ENCODE results near the gene CLUH.

Gene CLUH

DNA sequence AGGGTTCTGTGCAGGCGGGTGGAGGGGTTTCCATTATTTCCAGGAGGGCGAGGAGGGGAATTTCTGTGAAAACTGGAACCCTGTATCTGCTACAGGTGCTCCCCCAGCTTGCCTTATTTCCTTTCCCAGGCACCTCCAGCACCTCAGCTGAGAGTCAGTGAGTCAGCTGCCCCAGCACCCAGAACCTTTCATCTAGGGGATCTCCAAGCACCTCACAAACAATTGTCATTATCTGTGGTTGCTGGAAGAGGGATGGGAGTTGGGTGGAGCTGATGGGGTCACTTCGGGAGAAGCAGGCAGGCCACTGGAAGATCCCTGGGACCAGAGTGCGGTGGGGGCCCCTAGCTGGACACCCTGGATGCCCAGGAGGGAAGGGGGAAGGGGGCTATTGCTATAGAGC is 10.0 kb upstream of the CLUH start:
- no peak for DNase-seq (ENCODE audit: low read depth in 2 of 2)

DNA sequence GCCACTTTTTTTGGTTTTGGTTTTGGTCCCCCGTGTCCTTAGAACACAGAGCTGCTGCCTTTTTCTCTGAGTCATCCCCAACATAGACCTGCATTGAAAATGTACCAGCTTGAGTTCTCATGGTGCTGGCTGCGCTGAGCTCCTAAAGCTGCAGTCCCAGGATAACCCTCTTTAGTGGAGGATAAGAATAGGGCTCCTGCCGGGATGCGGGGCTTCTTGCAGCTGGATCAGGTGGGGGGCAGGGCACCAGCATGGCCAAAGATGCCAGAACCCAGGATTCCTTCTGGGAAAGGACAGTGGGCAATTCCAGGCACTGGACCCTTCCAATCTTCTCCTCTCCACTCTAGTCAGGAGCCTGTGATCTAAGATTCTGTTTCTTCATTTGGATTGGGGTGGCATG is 8.3 kb upstream of the CLUH start:
- DNase-seq (ENCODE audit: low read depth in 2 of 2) = no peak

DNA sequence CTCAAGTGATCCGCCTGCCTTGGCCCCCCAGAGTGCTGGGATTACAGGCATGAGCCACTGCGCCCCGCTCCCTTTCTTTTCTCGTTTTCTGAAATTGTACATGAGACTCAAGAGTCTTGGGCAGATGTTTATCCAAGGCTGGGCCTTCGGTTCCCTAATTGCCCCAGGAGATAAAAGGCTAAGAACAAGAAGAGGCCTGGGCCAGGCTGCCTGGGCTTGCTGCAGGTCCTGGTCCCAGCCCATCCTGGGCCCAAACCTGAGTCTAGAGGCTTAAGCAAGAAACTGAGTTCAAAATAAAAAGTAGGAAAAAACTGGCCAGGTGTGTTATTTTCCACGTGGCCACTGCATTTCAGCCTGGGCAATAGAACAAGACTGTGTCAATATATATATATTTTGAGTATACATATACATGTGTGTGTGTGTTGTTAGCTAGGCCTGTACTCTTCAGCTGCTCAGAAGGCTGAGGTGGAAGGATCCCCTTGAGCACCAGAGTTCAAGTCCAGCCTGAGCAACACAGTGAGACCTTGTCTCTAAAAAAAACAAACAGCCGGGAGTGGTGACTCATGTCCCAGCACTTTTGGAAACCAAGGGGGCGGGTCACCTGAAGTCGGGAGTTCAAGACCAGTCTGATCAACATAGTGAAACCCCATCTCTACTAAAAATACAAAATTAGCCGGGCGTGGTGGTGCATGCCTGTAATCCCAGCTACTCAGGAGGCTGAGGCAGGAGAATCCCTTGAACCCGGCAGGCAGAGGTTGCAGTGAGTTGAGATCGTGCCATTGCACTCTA is 6.8 kb upstream of the CLUH start:
- no peak for DNase-seq (ENCODE audit: low read depth in 2 of 2)

DNA sequence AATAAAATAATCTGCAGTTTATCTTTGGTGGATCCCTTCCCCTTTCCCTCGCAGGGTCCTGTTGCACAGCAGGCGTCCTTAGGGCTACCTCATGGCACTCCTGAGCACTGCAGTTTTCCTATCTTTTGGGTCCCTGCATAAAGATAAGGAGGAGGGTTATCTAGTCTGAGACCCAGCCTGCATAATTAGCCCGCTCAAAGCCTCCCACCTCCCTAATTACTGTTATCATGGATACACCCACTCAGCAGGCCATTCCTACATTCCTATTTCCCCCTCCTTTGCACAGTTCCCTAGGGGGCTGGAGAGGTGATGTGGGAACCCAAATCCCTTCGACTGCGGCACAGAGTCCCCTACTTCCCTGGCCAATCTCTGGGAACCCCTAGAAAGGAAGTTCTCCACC is 5.1 kb upstream of the CLUH start:
- no peak for DNase-seq (ENCODE audit: low read depth in 2 of 2)

DNA sequence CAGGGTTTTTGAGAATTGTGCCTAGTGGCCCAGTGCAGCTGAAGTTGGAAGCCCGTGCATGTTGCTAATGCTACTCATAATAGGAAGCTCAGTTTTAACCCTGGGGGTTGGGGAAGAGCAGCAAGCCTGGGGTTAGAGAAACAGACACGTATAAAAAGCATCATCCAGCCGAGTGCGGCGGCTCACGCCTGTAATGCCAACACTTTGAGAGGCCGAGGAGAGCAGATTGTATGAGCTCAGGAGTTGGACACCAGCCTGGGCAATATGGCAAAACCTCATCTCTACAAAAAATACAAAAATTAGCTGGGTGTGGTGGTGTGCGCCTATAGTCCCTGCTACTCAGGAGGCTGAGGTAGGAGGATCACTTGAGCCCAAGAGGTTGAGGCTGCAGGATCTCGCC is 2.3 kb upstream of the CLUH start:
- no peak for DNase-seq (ENCODE audit: low read depth in 2 of 2)

DNA sequence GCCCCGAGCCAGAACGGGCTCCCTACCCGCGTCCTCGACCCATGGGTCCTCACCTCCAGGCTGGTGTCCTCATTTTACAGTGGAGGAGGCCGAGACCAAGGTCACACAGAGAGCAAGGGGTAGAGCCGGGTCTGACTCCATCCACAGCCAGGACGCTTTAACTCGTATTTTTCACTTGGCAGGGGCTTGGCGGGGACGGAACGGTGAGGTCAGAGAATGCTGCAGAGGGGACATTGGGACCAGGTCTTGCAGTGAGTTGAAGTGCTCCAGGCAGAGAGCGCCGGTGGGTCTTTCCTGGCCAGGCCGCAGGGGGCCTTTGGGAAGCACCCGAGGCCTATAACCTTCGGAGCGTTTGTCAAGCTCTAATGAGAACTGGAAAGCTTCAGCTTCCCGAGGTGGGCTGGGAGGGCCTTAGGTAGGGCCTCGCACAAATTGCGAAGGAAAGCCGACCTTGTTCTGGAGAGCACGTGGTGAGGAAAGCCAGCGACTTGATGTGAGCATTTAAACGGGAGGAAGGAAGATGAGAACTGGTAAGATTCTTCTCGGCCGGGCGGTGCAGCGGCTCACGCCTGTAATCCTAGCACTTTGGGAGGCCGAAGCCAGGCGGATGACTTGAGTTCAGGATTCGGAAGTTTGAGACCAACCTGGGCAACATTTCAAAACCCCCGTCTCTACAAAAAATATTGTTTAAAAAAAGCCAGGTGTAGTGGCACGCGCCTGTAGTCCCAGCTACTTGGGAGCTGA is 908 bp upstream of the CLUH start:
- DNase-seq (ENCODE audit: low read depth in 2 of 2) = no peak

DNA sequence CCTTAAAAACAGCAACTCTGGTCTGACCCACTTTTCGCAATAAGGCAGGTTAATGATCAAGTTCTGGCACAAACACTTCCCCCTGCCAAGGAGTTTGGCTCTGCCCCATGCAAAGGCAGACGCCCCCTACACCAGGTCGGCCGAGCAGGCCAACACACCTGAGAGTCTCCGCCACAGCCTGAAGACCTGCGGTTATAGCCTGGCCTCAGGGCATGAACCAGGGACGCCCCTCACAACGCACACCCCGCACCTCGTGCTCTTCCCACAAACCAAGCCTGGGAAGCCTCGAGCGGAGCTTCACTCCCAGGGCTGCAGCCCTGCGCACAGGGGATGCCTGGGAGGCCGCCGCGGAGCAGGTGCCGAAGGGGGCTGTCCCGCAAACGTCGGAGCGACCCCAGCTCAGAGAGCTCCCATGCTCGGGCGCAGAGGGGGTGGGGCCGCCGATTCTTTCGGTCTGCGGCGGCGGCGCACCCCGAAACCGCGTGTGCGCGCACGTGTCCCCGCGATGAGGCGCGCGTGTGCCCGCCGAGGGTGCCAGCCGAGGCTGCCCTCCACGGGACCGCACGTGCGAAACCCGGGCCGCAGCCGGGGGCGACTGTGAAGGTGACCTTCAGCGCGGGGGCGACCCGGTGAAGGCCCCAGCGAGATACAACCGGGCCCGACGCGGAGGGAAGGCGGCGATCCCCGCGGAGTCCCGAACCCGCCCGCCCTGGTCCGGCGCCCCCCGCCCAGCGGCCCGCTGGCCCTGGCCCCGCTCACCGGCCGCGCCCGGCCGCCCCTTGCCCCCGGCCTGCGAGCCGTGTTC is 559 bp downstream of the CLUH start:
- no peak for DNase-seq (ENCODE audit: low read depth in 2 of 2)

DNA sequence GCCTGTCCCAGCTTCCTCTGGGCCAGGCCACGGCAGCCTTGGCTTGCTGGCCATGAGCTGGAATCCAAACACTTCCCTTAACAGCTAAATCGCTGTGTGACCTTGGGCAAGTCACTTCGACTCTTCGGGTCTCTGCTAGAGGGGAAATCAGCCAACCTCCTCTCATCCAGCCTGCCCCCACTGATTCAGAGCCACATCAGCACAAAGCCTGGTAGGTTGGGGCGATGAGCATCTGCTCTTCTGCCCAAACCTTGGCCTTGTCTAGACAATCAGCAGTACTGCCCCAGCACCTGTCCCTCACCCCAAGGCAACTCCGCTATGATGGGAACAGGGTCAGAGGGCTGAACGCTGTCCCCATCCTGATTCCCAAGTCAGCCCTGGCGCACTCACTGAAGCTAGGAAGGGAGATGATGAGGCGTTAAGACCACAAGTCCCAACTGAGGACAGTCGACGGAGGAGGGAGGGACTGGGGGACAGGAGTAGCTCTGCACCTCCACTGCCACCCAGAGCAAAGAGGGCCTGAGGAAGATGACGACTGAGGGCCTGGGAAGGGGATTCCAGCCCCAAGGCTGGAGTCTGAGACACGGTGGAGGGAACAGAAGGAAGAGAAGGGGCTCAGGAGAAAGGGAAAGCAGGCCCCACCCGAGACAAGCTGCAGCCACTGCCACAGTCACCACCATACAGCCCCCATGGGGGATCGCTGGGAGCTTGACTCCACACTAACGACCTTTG is 1.3 kb downstream of the CLUH start:
- no peak for DNase-seq (ENCODE audit: low read depth in 2 of 2)

DNA sequence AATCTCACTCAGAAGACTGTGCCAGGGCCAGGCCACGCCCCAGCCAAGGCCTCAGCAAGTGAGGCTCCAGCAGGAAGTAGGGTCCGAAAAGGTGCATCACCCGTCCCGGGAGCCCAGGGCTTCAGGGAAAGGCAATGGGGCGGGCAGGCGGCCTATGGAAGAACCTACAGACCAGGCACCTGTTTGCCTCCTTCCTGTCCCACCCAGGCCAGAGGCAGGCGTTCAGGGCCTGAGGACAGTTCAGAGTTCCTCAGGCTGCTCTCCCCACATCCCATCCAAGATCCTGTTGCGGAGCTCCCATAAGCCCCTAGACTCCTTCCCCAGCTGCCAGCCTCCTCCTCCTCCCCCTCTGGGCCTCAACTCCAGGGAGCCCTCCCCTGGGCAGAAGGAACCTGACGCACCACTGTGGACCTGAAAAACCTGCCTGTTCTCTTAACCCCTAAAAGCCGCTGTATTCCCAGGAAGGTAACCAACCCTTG is 2.3 kb downstream of the CLUH start:
- DNase-seq (ENCODE audit: low read depth in 2 of 2) = no peak

DNA sequence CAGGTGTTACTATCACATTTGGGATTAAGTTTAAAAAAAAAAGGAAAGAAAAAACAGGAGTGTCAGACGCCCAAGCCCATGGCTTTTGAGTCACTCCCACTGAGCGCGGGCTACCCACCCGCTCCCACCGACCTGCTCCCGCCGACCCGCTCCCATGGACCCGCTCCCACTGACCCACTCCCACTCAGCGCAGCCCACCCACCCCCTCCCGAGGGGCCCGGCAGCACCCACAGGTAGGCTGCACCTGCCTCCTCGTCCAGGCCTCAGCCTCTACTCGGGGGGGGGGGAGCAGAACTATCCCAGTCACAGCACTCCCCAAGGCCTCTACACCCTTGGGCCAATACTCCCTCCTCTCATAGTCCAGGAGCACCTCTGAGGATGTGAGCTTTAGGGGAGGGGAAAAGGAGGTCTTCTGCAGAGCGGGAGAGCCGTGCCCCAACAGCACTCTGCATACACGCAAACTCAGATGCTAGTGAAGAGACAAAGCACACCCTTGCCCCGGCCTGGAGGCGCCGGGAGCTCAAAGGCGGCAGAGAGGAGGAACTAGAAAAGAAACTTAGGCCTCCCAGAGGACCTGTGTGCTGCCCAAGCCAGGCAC is 2.9 kb downstream of the CLUH start:
- DNase-seq (ENCODE audit: low read depth in 2 of 2) = no peak

DNA sequence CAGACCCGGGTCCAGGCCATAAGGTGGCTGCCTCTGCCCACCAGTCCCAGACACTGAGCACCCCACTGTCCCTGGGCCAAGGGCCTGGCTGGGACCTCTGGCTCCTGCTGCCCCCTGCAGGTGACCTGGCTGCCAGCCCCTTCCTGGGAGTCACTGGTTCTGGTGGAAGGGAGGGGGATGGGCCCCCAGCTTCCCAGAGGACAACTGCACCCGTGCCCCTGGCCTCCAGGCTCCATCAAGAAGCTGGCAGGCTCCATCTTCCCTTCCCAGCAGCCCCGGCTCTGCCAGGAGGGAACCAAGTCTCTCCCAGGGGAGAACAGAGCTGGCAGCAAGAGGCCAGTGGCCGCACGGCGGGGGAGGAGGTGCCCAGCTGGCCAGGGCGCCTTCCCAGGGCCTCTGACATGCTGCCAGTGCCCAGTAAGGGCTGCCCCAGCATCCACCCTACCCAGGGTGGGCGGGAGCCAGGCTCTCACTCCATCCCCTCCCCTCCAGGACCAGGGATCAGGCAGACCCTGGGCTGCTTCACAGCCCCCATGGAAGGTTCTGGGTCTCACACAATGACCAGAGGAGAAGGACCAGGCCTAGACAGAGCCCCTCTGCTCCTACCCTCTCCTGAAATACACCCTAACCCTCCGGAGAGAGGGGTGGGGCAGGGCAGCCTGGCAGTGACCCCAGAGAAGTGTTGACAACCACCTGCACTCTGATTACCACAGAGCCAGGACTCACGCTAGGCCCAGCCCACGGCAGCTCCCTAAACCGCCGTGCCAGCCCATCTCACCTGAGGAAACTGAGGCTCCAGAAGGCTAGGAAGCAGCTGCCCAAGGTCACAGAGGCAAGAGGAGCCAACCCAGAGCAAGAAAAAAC is 3.6 kb downstream of the CLUH start:
- no peak for DNase-seq (ENCODE audit: low read depth in 2 of 2)

DNA sequence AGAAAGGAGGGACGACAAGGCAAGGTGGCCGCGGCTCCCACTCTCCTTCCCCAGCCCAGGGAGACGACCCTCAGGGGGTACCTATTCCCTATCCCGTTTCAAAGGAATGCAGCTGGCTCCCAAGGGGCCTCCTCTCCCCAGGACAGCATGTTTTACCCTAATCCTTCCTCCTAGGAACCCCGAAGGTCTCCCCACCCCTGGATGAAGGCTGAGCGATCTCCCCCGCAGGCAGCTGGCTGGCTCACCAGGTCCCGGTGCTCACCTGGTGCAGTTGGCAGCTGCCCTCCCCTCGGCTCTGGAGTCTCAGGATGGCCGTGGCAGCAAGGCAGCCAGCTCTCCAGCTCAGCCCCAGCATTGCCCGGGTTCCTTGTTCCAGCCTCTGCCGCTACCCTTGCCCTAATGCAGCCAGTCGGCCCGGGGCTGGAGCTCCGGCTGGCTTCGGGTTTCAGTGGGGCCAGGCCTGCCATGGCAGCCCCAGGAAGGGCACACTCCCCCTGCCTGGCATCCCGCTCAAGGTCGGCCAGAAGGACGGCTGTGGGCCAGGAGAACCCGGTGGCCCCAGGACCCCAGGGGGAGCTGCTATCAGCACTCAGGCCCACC is 4.6 kb downstream of the CLUH start:
- no peak for DNase-seq (ENCODE audit: low read depth in 2 of 2)

DNA sequence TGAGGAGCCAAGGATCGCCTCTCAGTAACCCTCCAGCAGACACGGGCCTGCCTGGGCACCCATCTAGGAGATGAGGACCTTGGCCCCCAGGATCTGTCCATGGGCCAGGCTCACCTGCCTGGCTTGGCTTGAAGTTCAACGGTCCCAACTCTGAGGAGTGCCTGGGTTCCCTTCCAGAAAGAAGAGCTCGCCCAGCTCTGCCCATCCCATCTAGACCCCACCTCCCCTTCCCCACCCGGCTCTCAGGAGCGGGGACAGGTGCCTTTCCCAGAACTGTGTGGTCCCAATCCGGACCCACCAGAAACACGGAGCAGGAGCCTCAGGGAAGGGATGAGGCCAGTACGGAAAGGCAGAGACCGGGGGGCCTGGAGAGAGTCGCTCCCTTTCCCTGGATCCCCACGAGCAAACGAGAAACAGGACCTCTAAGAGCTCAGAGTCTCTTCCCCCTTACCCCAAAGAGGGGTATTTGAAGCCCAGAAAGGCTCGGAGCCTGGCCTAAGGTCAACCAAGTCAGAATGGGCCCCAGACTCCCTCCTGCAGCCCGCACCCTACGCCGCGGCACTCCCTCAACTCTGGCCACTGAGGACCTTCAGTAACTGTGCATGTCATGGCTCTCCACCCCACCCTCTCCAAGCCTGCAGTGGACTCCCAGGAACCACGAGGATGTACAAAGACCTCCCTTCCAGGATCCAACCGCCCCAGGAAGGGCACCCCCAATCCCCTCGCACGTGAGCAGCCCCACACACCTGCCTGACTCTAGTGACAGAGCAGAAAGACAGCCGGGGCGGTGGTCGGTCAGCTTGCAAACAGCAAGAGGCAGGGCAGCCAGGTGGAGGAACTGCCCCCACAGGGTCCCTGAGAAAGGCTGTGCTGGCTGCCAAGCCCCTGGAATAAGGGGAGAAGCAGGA is 5.4 kb downstream of the CLUH start:
- no peak for DNase-seq (ENCODE audit: low read depth in 2 of 2)

DNA sequence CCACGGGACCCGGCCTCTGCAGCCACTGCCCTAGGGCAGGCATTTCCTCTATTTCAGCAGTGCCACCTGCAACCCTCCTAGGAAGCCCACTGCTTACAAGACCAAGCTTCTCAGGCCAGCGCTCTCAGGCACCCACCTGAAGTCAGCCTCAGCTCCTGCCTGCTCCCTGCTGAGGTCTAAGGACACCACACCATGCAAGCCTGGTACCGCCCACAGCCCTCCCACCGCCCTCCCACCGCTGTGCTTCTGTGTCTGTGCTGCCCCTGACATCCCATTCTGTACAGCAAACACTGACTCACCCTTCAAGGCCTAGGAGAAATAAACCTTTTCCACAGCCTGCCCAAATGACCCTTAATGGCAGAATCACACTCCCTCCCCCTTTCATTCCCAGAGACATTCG is 6.3 kb downstream of the CLUH start:
- no peak for DNase-seq (ENCODE audit: low read depth in 2 of 2)

DNA sequence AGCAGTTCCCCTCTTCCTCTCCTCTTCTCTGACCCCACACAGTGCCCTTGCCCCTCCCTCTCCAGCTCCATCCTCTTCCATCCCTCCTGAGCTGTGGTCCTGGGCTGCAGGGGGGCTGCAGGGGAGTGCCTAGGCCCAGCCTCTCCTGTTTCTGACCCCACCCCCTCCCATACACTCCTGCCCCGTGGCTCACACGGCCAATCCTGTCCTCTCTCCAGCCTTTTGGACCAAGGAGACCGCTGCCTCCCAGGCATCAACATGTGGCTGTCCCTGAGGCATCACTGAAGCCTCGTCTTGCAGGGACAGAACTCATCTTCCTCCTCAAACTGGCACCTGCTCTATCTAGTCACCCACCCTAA is 6.7 kb downstream of the CLUH start:
- DNase-seq (ENCODE audit: low read depth in 2 of 2) = no peak

DNA sequence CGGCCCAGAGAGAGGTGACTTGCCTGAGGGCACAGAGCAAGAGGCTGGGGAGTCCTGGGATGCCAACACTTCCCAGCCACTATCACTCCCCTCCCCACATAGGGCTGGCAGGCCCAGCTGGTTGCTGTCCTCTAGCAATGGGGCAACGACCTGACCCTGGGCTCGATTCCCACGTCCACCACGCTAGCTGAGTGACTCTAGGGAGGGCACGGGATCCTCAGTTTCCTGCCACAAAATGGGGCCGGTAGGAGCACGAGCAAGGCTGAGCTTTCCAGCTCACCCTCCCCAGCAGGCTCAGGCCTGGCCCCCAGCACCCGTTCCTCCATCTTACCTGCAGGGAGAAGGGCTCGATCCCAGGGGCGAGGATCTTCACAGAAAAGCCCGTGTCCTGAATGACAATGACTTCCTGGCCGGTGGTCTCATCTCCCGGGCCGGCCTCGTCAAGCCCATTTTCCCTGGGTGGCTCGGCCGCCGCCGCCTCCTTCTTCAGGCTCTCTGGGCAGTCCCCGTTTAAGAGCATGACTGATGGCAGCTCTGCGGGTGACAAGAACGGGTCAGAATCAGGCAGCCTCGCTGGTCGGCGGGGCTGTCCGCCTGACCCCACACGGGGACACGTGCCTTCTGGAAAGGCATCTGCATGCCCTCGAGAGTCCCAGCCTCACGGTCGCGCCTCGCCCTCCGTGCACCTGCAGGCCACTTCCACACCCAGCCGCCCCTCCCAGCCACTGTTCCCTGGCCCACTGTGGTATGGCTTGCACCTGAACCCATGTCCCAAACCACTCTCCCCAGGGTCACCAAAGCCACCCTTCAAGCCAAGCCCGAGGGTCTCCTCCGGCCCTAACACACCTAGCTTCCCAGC is 7.3 kb downstream of the CLUH start:
- no peak for DNase-seq (ENCODE audit: low read depth in 2 of 2)

DNA sequence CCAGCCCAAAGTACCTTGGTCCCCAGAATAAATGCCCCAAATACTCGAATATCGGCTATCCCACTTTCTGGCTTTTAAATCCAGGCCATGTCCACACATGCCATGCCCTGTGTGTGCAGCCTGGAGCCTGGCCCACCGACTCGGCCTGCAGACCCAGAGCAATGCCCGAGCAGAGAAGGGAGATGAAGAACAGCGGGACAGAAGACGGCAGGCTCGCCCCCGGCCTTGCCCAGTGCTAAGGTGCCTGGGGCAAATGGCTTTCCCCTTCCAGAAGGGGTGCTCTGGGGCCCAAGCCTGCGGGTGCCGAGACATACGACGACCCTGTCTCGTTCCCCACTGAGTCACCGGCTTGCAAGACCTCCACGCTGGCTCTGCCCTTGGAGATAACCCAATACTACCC is 8.0 kb downstream of the CLUH start:
- DNase-seq (ENCODE audit: low read depth in 2 of 2) = no peak

DNA sequence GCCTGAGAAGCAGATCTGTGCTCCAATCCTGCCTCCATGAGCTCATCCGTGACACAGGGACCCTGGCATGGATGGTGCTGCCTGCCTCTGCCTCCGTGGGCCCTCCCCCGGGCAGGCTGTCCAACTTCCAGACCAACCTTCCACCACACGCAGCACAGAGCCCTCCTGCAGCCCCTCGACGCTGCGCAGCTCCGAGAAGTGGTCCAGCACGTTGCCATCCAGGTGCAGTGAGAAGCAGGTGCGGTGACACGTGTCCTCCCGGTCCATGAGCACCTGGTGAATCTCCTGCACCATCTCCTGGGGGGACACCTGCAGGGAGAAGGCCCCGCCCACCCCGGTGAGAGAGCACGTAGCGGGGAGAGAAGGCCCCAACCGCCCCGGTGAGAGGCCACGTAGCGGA is 8.4 kb downstream of the CLUH start:
- DNase-seq (ENCODE audit: low read depth in 2 of 2) = no peak
